Uterus (tissue), 2 donors: Measurements from ENCODE around the gene DET1.

Experiments used
- POLR2A ChIP-seq, 2 donors: fragments of 450-650 bp; IDR thresholded peaks; one replicate each; pipeline ENCODE4 v1.6.1; 2016; ENCODE audit warnings: antibody characterized with exemption in 2 of 2, mild to moderate bottlenecking in 1 of 2, moderate library complexity in 1 of 2
- TF ChIP-seq, protein P1 (sequence below), 4 experiments: fragments of 200-600 bp in 2 of 4; fragments of 450-650 bp in 2 of 4; sonication (generic) in 2 of 4; IDR thresholded peaks; one replicate each; pipeline ENCODE4 v1.5.1; 2016 to 2019; ENCODE audit warnings: antibody characterized with exemption in 4 of 4, mild to moderate bottlenecking in 2 of 4, moderate library complexity in 1 of 4

GRCh38 chr15:88529021-88529630, 17.4 kb downstream of the DET1 start:
- TF ChIP-seq, protein P1, sequence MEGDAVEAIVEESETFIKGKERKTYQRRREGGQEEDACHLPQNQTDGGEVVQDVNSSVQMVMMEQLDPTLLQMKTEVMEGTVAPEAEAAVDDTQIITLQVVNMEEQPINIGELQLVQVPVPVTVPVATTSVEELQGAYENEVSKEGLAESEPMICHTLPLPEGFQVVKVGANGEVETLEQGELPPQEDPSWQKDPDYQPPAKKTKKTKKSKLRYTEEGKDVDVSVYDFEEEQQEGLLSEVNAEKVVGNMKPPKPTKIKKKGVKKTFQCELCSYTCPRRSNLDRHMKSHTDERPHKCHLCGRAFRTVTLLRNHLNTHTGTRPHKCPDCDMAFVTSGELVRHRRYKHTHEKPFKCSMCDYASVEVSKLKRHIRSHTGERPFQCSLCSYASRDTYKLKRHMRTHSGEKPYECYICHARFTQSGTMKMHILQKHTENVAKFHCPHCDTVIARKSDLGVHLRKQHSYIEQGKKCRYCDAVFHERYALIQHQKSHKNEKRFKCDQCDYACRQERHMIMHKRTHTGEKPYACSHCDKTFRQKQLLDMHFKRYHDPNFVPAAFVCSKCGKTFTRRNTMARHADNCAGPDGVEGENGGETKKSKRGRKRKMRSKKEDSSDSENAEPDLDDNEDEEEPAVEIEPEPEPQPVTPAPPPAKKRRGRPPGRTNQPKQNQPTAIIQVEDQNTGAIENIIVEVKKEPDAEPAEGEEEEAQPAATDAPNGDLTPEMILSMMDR (IDR thresholded peaks at IDR 0.05): no peak
- TF ChIP-seq POLR2A (IDR thresholded peaks at IDR 0.05): no peak
